Measurements from ENCODE around the gene SH3PXD2B. TPM values are rescaled to one million over a fixed set of nuclear protein-coding genes. Genes with fewer than 3 reads are reported as not detected.

Gene SH3PXD2B
- polyA plus RNA-seq, 3 donors from 2014 or later, result not detected

DNA sequence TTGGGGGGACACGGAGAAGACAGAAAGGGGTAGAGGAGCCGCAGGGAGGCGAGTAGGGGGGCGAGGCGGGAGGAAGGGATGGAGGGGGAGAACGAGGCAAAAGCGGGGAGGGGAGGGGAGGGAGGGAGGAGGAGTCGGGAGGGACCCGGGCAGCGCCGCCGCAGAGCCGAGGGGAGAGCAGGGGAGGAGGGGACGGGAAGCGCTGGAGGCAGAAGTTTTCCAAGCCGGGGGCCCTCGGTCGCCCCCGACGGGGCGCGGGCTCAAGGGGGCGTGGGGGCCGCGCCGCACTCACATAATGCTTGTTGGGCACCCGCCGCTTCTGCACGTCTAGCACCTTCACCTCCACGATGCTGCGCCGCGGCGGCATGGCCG lies 353 bp downstream of the SH3PXD2B start:
- H3K4me1 Mint-ChIP-seq, result peaks cover 10 to 19% of the 10 kb centered on the region in 2 donors
- DNase-seq, result peak in 1 of 3 donors; percentile 55
- peaks cover 5 to 18% (median 12%) of the 10 kb centered on the region in 3 donors for H3K27me3 Mint-ChIP-seq (ENCODE audit: low read depth in 3 of 3)
- no peaks in the 10 kb centered on the region for H3K9me3 Mint-ChIP-seq
- H3K27ac Mint-ChIP-seq, result no peak overlapping the region
- H3K4me3 Mint-ChIP-seq, result peak overlapping the region in 4 of 5 donors; percentile 36 to 83 (median 58)
- H3K36me3 Mint-ChIP-seq, result no peaks in the 10 kb centered on the region

GRCh38 chr5:172453206-172453985 lies 929 bp downstream of the SH3PXD2B start:
- Mint-ChIP-seq H3K36me3 (no peaks in the 10 kb centered on the region), H3K27ac (peak overlapping the region in 1 of 6 donors; percentile 16)

GRCh38 chr5:172452398-172453205 lies 1.7 kb downstream of the SH3PXD2B start:
- Mint-ChIP-seq H3K27me3 (ENCODE audit: low read depth in 3 of 3) (peaks cover 7 to 21% (median 21%) of the 10 kb centered on the region in 3 donors), H3K9me3 (no peaks in the 10 kb centered on the region), H3K27ac (no peak overlapping the region), H3K36me3 (no peaks in the 10 kb centered on the region), H3K4me1 (peaks cover 10 to 19% of the 10 kb centered on the region in 2 donors), H3K4me3 (peak overlapping the region; percentile 36 to 83 (median 60))
- no peak for DNase-seq

More at GRCh38 chr5:172453206-172453985, 929 bp downstream of the SH3PXD2B start:
- Mint-ChIP-seq H3K4me1 (peaks cover 10 to 19% of the 10 kb centered on the region in 2 donors), H3K9me3 (no peaks in the 10 kb centered on the region), H3K27me3 (ENCODE audit: low read depth in 3 of 3) (peaks cover 6 to 18% (median 17%) of the 10 kb centered on the region in 3 donors), H3K4me3 (peak overlapping the region; percentile 36 to 83 (median 60))
- no peak for DNase-seq

DNA sequence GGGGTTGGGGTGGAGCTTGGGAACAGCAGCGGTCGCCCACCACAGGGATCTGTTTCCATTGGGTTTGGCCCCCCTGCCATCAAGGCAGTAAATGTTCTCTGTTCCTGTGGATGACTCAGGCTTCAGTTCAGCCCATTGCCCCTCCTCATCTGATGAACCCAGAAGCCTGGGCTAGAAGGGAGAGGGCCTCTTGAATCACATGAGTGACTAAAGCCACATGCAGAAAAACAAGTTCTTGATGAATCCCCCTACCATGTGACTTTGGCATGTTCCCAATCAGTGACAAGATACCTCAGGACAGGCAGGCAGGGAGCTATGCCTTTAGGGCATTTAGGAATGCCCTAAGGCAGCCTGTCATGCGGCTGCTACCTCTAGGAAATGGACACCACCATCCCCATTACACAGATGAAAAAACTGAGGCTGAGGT lies 2.5 kb downstream of the SH3PXD2B start:
- DNase-seq, result no peak
- Mint-ChIP-seq H3K4me1 (peaks cover 10 to 19% of the 10 kb centered on the region in 2 donors), H3K9me3 (no peaks in the 10 kb centered on the region), H3K27me3 (ENCODE audit: low read depth in 3 of 3) (peaks cover 7 to 23% (median 19%) of the 10 kb centered on the region in 3 donors), H3K36me3 (no peaks in the 10 kb centered on the region), H3K4me3 (no peak overlapping the region), H3K27ac (no peak overlapping the region)

GRCh38 chr5:172450861-172451695 lies 3.2 kb downstream of the SH3PXD2B start:
- Mint-ChIP-seq H3K36me3 (no peaks in the 10 kb centered on the region), H3K4me3 (peak overlapping the region in 2 of 5 donors; percentile 12)

DNA sequence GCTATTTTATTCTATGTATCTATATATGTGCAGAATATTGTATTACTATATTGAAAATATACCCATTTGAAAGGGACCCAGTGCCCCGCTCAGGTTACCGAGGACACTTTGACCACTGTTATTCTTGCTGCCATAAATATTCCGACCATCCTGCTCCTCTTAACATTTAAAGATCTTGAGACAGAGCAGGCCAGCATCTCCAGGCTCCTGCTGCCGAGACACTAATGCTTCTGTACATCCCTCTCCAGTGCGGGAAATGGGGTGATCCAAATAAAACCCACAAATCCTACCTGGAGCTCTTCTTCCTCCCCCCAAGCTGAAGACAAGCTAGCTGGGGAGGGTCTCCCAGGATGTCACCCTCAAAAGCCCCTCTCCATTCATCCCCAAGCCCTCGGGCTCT lies 3.9 kb downstream of the SH3PXD2B start:
- H3K27ac Mint-ChIP-seq, result no peak overlapping the region
- no peaks in the 10 kb centered on the region for H3K36me3 Mint-ChIP-seq
- peaks cover 10 to 19% of the 10 kb centered on the region in 2 donors for H3K4me1 Mint-ChIP-seq
- H3K9me3 Mint-ChIP-seq, result no peaks in the 10 kb centered on the region
- H3K27me3 Mint-ChIP-seq (ENCODE audit: low read depth in 3 of 3), result peaks cover 8 to 26% (median 18%) of the 10 kb centered on the region in 3 donors
- DNase-seq, result no peak
- H3K4me3 Mint-ChIP-seq, result no peak overlapping the region

More at GRCh38 chr5:172450861-172451695, 3.2 kb downstream of the SH3PXD2B start:
- H3K27me3 Mint-ChIP-seq (ENCODE audit: low read depth in 3 of 3), result peaks cover 7 to 26% (median 19%) of the 10 kb centered on the region in 3 donors
- peaks cover 10 to 19% of the 10 kb centered on the region in 2 donors for H3K4me1 Mint-ChIP-seq
- no peak overlapping the region for H3K27ac Mint-ChIP-seq
- DNase-seq, result peak; percentile 22 to 28 (median 26)
- no peaks in the 10 kb centered on the region for H3K9me3 Mint-ChIP-seq

- H3K27me3 Mint-ChIP-seq (ENCODE audit: low read depth in 3 of 3), result peaks cover 3 to 21% (median 12%) of the 10 kb centered on the region in 3 donors
- H3K4me3 Mint-ChIP-seq, result no peak overlapping the region
- peaks cover 5 to 12% of the 10 kb centered on the region in 2 donors for H3K4me1 Mint-ChIP-seq
- DNase-seq, result no peak
- H3K36me3 Mint-ChIP-seq, result no peaks in the 10 kb centered on the region
- H3K9me3 Mint-ChIP-seq, result no peaks in the 10 kb centered on the region
- H3K27ac Mint-ChIP-seq, result no peak overlapping the region
These were observed 5.3 kb downstream of the SH3PXD2B start for GRCh38 chr5:172448999-172449398.

GRCh38 chr5:172447646-172448365 lies 6.5 kb downstream of the SH3PXD2B start:
- DNase-seq, result no peak
- peaks cover 7 to 13% of the 10 kb centered on the region in 2 donors for H3K4me1 Mint-ChIP-seq
- H3K36me3 Mint-ChIP-seq, result no peaks in the 10 kb centered on the region
- H3K9me3 Mint-ChIP-seq, result no peaks in the 10 kb centered on the region
- H3K4me3 Mint-ChIP-seq, result no peak overlapping the region
- H3K27ac Mint-ChIP-seq, result no peak overlapping the region
- peaks cover 3 to 18% (median 17%) of the 10 kb centered on the region in 3 donors for H3K27me3 Mint-ChIP-seq (ENCODE audit: low read depth in 3 of 3)

GRCh38 chr5:172446336-172447051 lies 7.8 kb downstream of the SH3PXD2B start:
- H3K4me1 Mint-ChIP-seq, result peaks cover 7 to 10% of the 10 kb centered on the region in 2 donors
- no peaks in the 10 kb centered on the region for H3K9me3 Mint-ChIP-seq
- H3K36me3 Mint-ChIP-seq, result no peaks in the 10 kb centered on the region
- peaks cover 3 to 16% (median 15%) of the 10 kb centered on the region in 3 donors for H3K27me3 Mint-ChIP-seq (ENCODE audit: low read depth in 3 of 3)
- no peak overlapping the region for H3K4me3 Mint-ChIP-seq
- H3K27ac Mint-ChIP-seq, result no peak overlapping the region
- DNase-seq, result no peak

- H3K4me1 Mint-ChIP-seq, result peaks cover 7 to 10% of the 10 kb centered on the region in 2 donors
- H3K9me3 Mint-ChIP-seq, result no peaks in the 10 kb centered on the region
- peaks cover 3 to 17% (median 10%) of the 10 kb centered on the region in 3 donors for H3K27me3 Mint-ChIP-seq (ENCODE audit: low read depth in 3 of 3)
- H3K36me3 Mint-ChIP-seq, result no peaks in the 10 kb centered on the region
- H3K27ac Mint-ChIP-seq, result no peak overlapping the region
- H3K4me3 Mint-ChIP-seq, result no peak overlapping the region
- no peak for DNase-seq
These were observed 8.5 kb downstream of the SH3PXD2B start for GRCh38 chr5:172445866-172446265.

DNA sequence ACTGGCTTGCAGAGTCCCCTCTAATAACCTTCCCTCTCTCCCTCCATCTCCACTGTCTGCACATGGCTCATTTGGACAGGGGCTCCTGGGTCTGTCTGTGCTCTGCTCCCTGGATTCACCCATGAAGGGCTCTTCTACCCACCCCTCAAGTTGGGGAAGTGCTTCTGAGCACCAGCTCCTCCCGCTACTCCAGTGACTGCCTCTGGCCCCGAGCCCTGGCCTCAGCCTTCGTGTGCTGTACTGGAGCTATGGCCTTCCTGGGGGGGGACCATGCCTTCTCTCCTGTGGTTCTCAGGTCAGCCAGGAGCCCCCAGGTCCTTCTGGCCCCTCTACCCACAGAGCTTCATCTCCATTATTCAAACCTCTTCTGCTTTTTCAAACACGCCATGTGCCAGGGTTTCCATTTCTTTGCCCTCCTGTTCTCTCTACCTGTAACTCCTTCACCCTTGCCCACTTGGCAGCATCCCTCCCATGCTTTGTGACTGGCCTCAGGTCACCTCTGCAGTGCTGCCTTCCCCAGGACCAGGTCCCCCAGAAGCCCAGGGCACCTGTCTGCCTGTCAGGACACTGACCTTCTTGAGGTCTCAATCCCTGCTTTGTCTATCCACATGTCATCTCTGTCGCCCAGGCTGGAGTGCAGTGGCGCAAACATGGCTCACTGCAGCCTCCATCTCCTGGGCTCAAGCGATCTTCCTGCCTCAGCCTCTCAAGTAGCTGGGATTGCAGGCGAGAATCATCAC lies 9.5 kb downstream of the SH3PXD2B start:
- no peaks in the 10 kb centered on the region for H3K36me3 Mint-ChIP-seq
- H3K9me3 Mint-ChIP-seq, result no peaks in the 10 kb centered on the region
- DNase-seq, result no peak
- H3K27me3 Mint-ChIP-seq (ENCODE audit: low read depth in 3 of 3), result peaks cover 3 to 17% (median 10%) of the 10 kb centered on the region in 3 donors
- peaks cover 7 to 10% of the 10 kb centered on the region in 2 donors for H3K4me1 Mint-ChIP-seq
- no peak overlapping the region for H3K4me3 Mint-ChIP-seq
- H3K27ac Mint-ChIP-seq, result peak overlapping the region in 1 of 6 donors; percentile 35

DNA sequence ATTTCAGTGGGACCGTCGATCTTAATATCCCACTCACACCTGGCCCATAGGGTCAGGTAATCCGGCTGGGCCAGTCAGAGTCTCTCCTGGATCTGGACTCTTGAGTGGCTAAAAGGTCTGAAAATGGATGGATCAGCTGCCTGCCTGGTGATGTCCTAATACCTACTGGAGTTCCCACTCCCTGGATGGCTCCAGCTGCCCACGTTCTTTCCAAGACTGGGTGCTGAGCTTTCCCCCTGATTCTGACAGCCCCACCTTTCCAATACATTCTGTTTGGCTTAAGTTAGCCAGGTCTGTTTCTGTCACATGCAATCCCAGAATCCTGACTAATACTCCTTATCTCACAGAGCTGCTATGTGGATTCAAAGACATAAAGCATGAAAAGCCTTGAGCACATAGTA lies 10.2 kb downstream of the SH3PXD2B start:
- Mint-ChIP-seq H3K9me3 (no peaks in the 10 kb centered on the region), H3K27me3 (ENCODE audit: low read depth in 3 of 3) (peaks cover 4 to 17% (median 10%) of the 10 kb centered on the region in 3 donors), H3K4me3 (no peak overlapping the region), H3K27ac (no peak overlapping the region), H3K4me1 (peaks cover 7 to 10% of the 10 kb centered on the region in 2 donors), H3K36me3 (no peaks in the 10 kb centered on the region)
- no peak for DNase-seq
